Measurements from ENCODE around the gene BCKDHA.
A peak's percentile ranks its signal among the peaks of the same experiment; 100 is the strongest.

The BCKDHA gene

DNA sequence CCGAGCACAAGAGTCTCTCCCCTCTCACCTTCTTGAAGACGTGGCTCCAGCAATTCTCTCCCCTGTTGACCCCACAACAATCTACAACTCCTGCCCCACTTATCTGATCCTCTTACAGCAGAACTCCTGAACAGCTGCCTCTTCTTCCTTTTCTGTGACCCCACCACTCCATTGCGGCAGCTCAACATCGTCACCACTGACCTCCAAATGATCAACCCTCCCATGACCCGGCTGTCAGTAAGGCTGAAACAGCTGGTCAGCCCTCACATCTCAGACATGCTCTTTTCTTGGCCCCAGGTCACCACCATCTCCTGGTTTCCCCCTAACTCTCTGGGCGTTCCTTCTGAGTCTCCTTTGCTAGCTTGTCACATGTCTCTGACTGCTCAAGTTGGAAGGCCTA lies 2.3 kb upstream of the BCKDHA start:
- TF ChIP-seq POLR2A (IDR thresholded peaks at IDR 0.05; ENCODE audit: extremely low read depth, insufficient read length) (no peak), MYC (IDR thresholded peaks at IDR 0.05; ENCODE audit: low read depth, low read length) (no peak)
- TF ChIP-seq, protein P1, sequence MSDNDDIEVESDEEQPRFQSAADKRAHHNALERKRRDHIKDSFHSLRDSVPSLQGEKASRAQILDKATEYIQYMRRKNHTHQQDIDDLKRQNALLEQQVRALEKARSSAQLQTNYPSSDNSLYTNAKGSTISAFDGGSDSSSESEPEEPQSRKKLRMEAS (IDR thresholded peaks at IDR 0.05; ENCODE audit: low read depth, low read length) = no peak
- TF ChIP-seq, protein P2, sequence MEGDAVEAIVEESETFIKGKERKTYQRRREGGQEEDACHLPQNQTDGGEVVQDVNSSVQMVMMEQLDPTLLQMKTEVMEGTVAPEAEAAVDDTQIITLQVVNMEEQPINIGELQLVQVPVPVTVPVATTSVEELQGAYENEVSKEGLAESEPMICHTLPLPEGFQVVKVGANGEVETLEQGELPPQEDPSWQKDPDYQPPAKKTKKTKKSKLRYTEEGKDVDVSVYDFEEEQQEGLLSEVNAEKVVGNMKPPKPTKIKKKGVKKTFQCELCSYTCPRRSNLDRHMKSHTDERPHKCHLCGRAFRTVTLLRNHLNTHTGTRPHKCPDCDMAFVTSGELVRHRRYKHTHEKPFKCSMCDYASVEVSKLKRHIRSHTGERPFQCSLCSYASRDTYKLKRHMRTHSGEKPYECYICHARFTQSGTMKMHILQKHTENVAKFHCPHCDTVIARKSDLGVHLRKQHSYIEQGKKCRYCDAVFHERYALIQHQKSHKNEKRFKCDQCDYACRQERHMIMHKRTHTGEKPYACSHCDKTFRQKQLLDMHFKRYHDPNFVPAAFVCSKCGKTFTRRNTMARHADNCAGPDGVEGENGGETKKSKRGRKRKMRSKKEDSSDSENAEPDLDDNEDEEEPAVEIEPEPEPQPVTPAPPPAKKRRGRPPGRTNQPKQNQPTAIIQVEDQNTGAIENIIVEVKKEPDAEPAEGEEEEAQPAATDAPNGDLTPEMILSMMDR (IDR thresholded peaks at IDR 0.05; ENCODE audit: low read depth, low read length) = no peak
- peak overlapping the region; percentile 40 for H3K4me3 ChIP-seq (ENCODE audit: low read depth, low read length)
- DNase-seq (ENCODE audit: low read depth) = no peak

DNA sequence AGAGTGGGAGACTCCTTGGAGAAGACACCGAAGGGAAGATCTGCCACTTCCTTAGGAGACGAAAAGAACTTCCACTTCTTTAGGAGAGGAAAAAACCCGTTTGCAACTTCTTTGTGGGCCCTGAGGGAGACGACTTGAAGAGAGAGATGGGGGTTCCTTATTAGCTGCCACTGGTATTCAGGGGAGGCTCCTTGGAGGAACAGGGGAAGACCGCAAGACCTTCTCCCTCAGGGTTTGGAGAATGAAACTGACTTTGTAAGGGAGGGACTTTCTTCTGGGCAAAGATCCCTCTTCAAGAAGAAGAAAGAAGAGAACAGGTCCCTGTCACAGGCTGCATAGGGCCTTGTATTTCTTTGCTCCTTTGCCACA lies 416 bp downstream of the BCKDHA start:
- DNase-seq (ENCODE audit: low read depth) = peak; percentile 61
- TF ChIP-seq, protein P2 (IDR thresholded peaks at IDR 0.05; ENCODE audit: low read depth, low read length) = no peak
- TF ChIP-seq, protein P1 (IDR thresholded peaks at IDR 0.05; ENCODE audit: low read depth, low read length) = no peak
- TF ChIP-seq MYC (IDR thresholded peaks at IDR 0.05; ENCODE audit: low read depth, low read length) (no peak), POLR2A (IDR thresholded peaks at IDR 0.05; ENCODE audit: extremely low read depth, insufficient read length) (no peak)
- peak overlapping the region; percentile 76 for H3K4me3 ChIP-seq (ENCODE audit: low read depth, low read length)

- TF ChIP-seq, protein P2 (IDR thresholded peaks at IDR 0.05; ENCODE audit: low read depth, low read length) = no peak
- no peak for TF ChIP-seq POLR2A (IDR thresholded peaks at IDR 0.05; ENCODE audit: extremely low read depth, insufficient read length)
- TF ChIP-seq MYC (IDR thresholded peaks at IDR 0.05; ENCODE audit: low read depth, low read length) = no peak
- TF ChIP-seq, protein P1 (IDR thresholded peaks at IDR 0.05; ENCODE audit: low read depth, low read length) = no peak
- no peak for DNase-seq (ENCODE audit: low read depth)
- peak overlapping the region; percentile 76 for H3K4me3 ChIP-seq (ENCODE audit: low read depth, low read length)
Measured at GRCh38 chr19:41398598-41398997, 980 bp downstream of the BCKDHA start.

DNA sequence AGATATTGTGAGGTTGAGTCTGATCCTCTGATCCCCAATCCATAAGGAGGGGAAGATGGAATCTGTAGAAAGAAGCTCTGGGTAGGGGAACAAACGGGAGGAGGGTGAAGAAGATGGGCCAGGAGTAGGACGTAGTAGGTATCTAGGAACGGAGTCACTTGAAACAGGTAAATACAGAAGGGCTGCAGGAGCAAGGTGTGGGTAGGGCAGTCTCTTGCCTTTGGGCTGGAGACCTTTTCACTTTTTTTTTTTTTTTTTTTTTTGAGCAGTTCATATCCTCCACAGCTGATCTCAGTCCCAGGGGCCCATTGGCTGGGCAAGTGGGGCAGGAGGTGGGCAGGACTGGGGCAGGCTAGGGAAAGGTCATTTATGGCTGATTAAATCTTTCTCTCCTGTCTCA lies 1.5 kb downstream of the BCKDHA start:
- TF ChIP-seq, protein P2 (IDR thresholded peaks at IDR 0.05; ENCODE audit: low read depth, low read length) = no peak
- no peak for TF ChIP-seq MYC (IDR thresholded peaks at IDR 0.05; ENCODE audit: low read depth, low read length)
- TF ChIP-seq, protein P1 (IDR thresholded peaks at IDR 0.05; ENCODE audit: low read depth, low read length) = no peak
- TF ChIP-seq POLR2A (IDR thresholded peaks at IDR 0.05; ENCODE audit: extremely low read depth, insufficient read length) = no peak
- H3K4me3 ChIP-seq (ENCODE audit: low read depth, low read length) = peak overlapping the region; percentile 76

DNA sequence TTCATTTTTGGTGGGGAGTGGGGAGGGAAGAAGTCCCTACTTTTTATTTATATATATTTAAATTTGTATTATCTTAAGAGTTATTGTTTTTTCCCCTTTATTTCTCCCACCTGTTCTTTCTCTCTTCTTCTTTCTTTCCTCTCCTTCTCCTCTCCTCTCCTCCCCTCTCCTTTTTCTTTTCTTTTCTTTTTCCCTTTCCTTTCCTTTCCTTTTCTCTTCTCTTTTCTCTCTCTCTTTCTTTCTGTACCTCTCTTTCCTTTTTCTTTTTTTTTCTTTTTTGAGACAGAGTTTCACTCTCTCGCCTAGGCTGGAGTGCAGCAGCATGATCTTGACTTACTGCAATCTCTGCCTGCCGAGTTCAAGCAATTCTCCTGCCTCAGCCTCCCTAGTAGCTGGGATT lies 1.9 kb downstream of the BCKDHA start:
- TF ChIP-seq MYC (IDR thresholded peaks at IDR 0.05; ENCODE audit: low read depth, low read length) = no peak
- TF ChIP-seq, protein P1 (IDR thresholded peaks at IDR 0.05; ENCODE audit: low read depth, low read length) = no peak
- TF ChIP-seq, protein P2 (IDR thresholded peaks at IDR 0.05; ENCODE audit: low read depth, low read length) = no peak
- no peak for TF ChIP-seq POLR2A (IDR thresholded peaks at IDR 0.05; ENCODE audit: extremely low read depth, insufficient read length)
- no peak overlapping the region for H3K4me3 ChIP-seq (ENCODE audit: low read depth, low read length)
- DNase-seq (ENCODE audit: low read depth) = no peak

More for the DNA sequence above, 1.5 kb downstream of the BCKDHA start:
- no peak for DNase-seq (ENCODE audit: low read depth)
